ENCODE measurements around the gene SRRM2. TPM values are rescaled to one million over a fixed set of nuclear protein-coding genes. Genes with fewer than 3 reads are reported as not detected.
A peak's percentile ranks its signal among the peaks of the same experiment; 100 is the strongest.

The SRRM2 gene
- polyA plus RNA-seq, 3 donors, result 19.0 to 1,186 (median 31.8) TPM

- H3K9ac ChIP-seq (ENCODE audit: insufficient read depth, low read length, poor library complexity, severe bottlenecking), result no peak overlapping the region
- 93% methylated on average over 6 of the region's 10 CpGs for WGBS (ENCODE audit: insufficient coverage)
- Mint-ChIP-seq H3K9me3 (no peaks in the 10 kb centered on the region), H3K27me3 (ENCODE audit: low read depth in 3 of 3) (peaks cover 0 to 2% (median 0%) of the 10 kb centered on the region in 3 donors), H3K27ac (peak overlapping the region in 1 of 7 donors; percentile 6), H3K36me3 (peaks cover 98 to 100% of the 10 kb centered on the region in 2 donors), H3K4me1 (peaks cover 7% of the 10 kb centered on the region), H3K4me3 (no peak overlapping the region)
- DNase-seq, result no peak
- peaks cover 100% of the 10 kb centered on the region for H3K79me2 ChIP-seq (ENCODE audit: insufficient read depth, low read length)
- H3K4me2 ChIP-seq (replicated peaks; ENCODE audit: extremely low read depth, low read length, poor library complexity, severe bottlenecking), result no peak overlapping the region
- intact Hi-C loops (cut with micrococcal nuclease), result no loop called here
- H3K36me3 ChIP-seq (replicated peaks in 1 of 2; ENCODE audit: control insufficient read depth in 1 of 2, insufficient read depth in 2 of 2, low read length in 2 of 2), result peaks cover 100% of the 10 kb centered on the region in 2 donors
- H3K27ac ChIP-seq (ENCODE audit: low read depth in 1 of 2, low read length in 2 of 2), result no peak overlapping the region
- H3K4me3 ChIP-seq (replicated peaks in 1 of 3; ENCODE audit: low read depth in 2 of 3, low read length in 3 of 3), result no peak overlapping the region
- H3K27me3 ChIP-seq (ENCODE audit: control insufficient read depth in 2 of 2, insufficient read depth in 2 of 2, low read length in 2 of 2), result no peaks in the 10 kb centered on the region
- H3K9me3 ChIP-seq (replicated peaks in 1 of 2; ENCODE audit: control insufficient read depth in 1 of 2, insufficient read depth in 1 of 2, low read length in 2 of 2), result no peaks in the 10 kb centered on the region
- no peaks in the 10 kb centered on the region for H3K4me1 ChIP-seq (ENCODE audit: control insufficient read depth in 1 of 2, insufficient read depth in 2 of 2, low read length in 2 of 2)
- no peak for TF ChIP-seq CTCF (IDR thresholded peaks at IDR 0.05)
- H4K20me1 ChIP-seq (ENCODE audit: insufficient read depth, low read length), result peaks cover 100% of the 10 kb centered on the region
- H2AFZ ChIP-seq (ENCODE audit: insufficient read depth, low read depth, low read length, poor library complexity, severe bottlenecking), result no peak overlapping the region
Observed at GRCh38 chr16:2761472-2761871, 9.0 kb downstream of the SRRM2 start.

GRCh38 chr16:2761886-2762583, 9.6 kb downstream of the SRRM2 start:
- Histone ChIP-seq H3K9me3 (replicated peaks in 1 of 2; ENCODE audit: control insufficient read depth in 1 of 2, insufficient read depth in 1 of 2, low read length in 2 of 2) (no peaks in the 10 kb centered on the region), H3K4me2 (replicated peaks; ENCODE audit: extremely low read depth, low read length, poor library complexity, severe bottlenecking) (no peak overlapping the region), H3K4me3 (replicated peaks in 1 of 3; ENCODE audit: low read depth in 2 of 3, low read length in 3 of 3) (no peak overlapping the region), H3K27me3 (ENCODE audit: control insufficient read depth in 2 of 2, insufficient read depth in 2 of 2, low read length in 2 of 2) (no peaks in the 10 kb centered on the region), H3K36me3 (replicated peaks in 1 of 2; ENCODE audit: control insufficient read depth in 1 of 2, insufficient read depth in 2 of 2, low read length in 2 of 2) (peaks cover 100% of the 10 kb centered on the region in 2 donors), H2AFZ (ENCODE audit: insufficient read depth, low read depth, low read length, poor library complexity, severe bottlenecking) (no peak overlapping the region), H3K79me2 (ENCODE audit: insufficient read depth, low read length) (peaks cover 100% of the 10 kb centered on the region), H3K9ac (ENCODE audit: insufficient read depth, low read length, poor library complexity, severe bottlenecking) (no peak overlapping the region), H3K4me1 (ENCODE audit: control insufficient read depth in 1 of 2, insufficient read depth in 2 of 2, low read length in 2 of 2) (no peaks in the 10 kb centered on the region), H4K20me1 (ENCODE audit: insufficient read depth, low read length) (peaks cover 100% of the 10 kb centered on the region), H3K27ac (ENCODE audit: low read depth in 1 of 2, low read length in 2 of 2) (no peak overlapping the region)
- no peak for TF ChIP-seq CTCF (IDR thresholded peaks at IDR 0.05)
- peaks cover 98 to 100% of the 10 kb centered on the region in 2 donors for H3K36me3 Mint-ChIP-seq
- over 99% methylated on average over 35 of the region's 42 CpGs for WGBS (ENCODE audit: insufficient coverage)
- H3K27ac Mint-ChIP-seq, result peak overlapping the region in 3 of 7 donors; percentile 16 to 61 (median 31)
- H3K4me1 Mint-ChIP-seq, result peaks cover 3% of the 10 kb centered on the region
- H3K27me3 Mint-ChIP-seq (ENCODE audit: low read depth in 3 of 3), result peaks cover 0 to 4% (median 0%) of the 10 kb centered on the region in 3 donors
- H3K9me3 Mint-ChIP-seq, result no peaks in the 10 kb centered on the region
- no peak for DNase-seq
- H3K4me3 Mint-ChIP-seq, result no peak overlapping the region
- intact Hi-C loops (cut with micrococcal nuclease), result no loop called here

Measured in CD14-positive monocyte (primary cell).